GM18907 (cell line): Measurements from ENCODE around the gene MB.
"Not testable (repeated sequence)": the region's sequence is repeated elsewhere in the genome, so short reads cannot be mapped to it uniquely, and the experiment has no call there.

Experiments used
- ATAC-seq: cut with Tn5 transposase; IDR thresholded peaks from one replicate; pipeline ENCODE4 v1.9.1; 2021; ENCODE audit warnings: mild to moderate bottlenecking, moderate library complexity; ENCODE audit not compliant: unreplicated experiment

MB gene

DNA sequence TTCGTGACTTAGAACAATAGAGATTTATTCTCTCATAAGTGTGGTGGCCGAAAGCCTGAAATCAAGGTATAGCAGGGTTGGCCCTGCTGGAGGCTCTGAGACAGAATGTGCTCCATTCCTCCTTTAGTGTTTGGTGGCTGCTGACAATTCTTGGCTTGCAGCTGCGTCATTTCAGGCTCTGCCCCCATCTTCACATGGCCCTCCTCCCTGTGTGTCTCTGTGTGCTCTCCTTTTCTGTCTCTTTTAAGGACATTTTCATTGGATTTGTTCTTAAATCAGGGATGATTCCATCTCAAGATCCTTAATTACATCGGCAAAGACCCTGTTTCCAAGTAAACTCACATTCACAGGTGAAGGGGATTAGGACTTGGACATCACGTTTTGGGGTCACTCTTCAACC lies 20.9 kb upstream of the MB start:
- ATAC-seq: no peak

GRCh38 chr22:35637254-35637653 lies 20.1 kb upstream of the MB start:
- no peak for ATAC-seq

DNA sequence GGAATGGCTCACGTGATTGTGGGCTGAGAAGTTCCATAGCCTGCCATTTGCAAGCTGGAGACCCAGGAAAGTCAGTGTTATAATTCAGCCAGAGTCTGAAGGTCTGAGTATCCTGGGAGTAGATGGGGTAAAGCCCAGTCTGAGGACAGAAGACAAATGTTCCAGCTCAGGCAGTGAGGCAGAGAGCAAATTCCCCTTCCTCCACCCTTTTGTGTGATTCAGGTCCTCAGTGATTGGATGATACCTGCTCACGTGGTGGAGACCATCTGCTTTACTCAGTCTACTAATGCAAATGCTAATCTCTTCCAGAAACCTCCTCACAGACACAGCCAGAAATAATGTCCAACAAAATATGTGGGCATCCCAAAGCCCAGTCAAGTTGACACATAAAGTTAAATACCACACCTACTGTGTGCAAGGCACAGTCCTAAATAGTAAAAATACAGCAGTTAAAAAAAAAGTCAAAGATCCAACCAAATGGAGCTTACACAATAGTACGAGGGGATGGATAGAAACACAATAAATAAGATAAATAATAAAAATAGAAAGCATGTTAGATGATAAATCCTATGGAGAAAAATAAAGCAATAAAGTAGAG lies 17.9 kb upstream of the MB start:
- no peak for ATAC-seq

DNA sequence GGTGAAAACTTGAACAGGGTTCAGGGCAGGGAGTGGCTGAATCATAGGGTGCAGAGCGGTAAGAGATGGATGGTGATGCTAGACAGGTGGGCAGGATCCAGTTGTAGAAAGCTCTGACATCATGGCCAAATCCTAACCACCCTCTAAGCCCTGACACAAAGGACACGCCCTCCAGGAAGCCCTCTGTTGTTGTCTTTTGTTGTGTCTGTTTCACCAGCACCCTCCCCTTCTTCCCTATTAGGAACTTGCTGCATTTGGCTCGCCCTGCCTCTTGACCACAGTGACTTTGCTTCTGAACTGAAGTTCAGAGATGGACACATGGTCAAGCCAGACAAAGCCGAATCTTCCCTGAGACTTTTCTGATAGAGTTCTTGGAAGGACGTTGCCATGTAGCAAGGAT lies 16.9 kb upstream of the MB start:
- ATAC-seq: no peak

DNA sequence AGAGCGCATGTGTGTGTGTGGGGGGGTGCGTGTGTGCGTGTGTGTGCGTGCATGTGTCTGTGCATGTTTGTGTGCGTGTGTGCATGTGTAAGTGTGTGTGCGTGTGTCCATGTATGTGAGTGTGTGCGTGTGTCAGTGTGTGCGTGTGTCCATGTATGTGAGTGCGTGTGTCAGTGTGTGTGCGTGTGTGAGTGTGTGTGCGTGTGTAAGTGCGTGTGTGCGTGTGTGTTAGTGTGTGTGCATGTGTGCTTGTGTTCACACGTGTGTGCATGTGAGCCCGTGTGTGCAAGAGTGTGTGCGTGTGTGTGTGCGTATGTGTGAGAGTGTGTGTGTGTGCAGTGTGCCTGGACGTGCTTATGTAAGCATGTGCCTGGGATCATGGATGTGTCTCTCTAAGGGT lies 16.4 kb upstream of the MB start:
- ATAC-seq: no peak

DNA sequence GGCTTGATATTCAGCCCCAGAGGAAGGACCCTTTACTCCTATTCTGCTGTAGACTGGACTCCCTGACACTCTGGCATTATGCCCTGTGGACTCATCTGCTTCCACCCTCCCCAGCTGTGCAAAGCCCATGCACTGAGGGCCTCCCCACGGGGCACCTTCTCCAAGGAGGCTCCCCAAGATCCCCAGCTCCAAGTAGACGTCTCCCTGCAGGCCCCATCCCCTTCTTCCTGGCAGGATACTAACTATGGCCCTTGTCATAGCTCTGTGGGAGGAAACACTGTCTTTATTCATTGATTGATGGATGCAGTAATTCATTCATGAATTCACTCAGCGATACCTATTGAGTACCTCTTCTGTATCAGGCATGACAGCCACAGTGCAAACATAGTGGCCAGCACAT lies 15.8 kb upstream of the MB start:
- no peak for ATAC-seq

GRCh38 chr22:35631597-35631996 lies 14.5 kb upstream of the MB start:
- ATAC-seq: no peak

DNA sequence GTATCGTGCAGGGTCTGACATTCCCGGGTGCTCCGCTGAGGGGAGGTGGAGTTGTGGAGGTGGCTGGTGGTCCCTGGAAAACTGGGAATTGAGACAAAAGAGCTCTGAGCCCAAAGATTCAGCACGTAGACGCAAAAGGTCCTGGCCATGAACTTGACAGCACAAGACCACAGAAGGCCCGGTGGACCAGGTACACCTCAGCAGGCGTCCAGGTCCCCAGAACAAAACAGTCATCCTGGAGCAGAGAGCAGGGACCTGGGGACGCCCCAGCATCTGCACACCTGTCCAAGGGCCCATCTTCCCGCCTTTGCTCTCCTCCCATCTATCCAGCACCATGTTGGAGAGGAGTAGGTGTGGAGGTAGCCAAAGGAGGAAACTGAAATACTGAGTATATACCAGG lies 13.8 kb upstream of the MB start:
- ATAC-seq: no peak

DNA sequence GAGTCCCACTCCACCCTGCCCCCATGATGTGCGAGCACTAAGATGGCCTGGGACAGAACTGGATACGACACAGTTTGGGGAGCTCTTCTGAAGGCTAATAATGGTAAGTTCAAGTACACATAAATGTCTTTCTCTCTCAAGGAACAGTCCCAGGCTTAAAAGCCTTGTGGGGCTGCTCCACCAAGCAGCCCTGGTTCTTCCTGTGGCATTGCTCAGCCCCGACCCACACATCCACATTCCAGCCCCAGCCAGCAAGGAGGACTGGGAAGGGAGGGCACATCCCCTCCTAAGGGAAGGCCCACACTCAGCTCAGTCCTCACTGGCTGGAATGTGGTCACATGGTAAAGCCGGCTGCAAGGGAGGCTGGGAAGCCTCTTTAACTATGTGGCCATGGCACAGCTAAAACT lies 13.3 kb upstream of the MB start:
- no peak for ATAC-seq

DNA sequence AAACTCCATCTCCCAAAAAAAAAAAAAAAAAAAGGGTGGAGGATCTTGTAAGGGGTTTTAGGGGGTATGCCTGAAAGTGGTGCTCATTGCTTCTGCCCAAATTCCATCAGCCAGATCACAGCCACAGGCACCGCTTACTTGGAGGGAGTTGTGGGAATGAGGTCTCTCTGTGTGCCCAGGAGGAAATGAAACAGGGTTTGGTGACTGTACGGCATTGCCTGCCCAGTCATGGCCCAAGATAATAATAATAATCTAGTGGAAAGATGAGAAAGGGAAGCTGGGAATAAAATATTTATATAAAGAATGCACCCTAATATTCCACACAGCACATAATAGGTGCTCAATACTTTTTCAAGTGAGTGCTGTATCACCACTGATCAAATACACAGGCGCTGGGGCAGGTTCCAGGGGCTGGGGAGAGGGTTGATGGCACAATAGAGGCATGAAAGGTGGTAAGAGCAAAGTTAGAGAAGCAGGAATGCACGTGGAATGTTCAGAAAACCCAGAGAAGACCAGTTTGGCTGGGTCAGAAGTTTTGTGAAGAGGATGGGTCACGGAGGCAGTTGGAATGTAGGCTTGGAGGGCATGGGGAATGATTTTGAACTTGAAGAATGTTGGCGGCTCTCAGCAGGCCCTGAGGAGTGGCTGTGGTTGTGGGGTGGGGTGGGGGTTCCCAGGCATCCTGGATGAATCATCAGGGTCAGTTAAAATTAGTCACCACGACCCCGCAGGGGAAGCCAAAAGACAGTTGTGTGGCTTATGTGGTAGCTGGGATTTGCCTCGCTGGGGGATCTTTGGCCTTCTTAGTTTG lies 12.5 kb upstream of the MB start:
- ATAC-seq: no peak

DNA sequence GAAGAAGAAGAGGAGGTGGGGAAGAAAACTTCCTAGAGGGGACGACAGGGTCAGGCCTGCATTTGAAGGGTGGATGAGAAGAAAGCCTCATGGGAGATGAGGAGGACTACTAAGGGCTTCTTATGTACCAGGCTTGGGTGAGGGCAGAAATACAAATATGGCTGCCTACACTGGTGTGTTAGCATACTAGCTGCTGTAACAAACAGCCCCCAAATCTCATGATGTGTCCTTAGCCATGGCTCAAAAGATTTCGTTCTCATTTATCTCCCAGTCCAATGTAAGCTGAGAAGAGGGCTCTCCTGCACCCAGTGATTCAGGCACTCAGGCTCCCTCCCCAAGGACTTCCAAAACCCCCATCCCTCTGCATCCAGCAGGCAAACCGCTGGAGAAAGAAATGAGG lies 11.6 kb upstream of the MB start:
- ATAC-seq: no peak

DNA sequence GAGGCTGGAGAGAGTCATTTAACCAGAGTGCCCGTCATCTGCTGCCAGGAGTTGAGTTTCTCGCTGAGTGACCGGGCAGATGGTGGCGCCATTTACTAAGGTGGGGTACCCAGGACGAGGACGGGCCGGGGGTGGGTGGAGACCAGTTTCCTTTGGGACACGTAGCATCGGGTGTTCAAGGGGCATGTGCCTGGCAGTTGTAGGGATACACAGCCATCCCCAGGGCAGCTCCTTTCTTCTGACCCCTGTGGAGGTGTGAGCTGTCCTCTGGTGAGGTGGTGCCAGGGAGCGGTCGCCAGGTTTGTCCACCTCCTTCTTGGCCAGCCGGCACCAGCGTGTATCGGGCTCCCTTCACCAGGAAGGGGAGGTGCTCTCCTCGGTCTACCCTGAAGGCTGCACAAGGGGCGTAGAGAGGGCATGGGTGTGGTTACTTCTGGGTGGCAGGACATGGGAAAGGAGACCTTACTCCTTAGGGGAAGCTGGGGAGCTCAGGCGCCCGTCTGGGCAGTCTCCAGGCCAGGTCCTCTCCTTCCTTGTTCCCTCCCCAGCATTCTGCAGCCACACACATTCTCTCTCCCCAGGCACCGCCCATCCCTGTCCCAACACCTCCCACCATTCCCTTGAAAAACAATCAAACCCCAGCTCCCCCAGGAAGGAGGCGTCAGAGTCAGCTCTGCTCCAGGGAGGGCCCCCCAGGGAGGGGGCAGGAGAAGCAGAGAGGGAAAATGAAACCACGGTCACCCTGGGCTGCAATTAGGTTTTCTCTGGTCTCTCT lies 10.3 kb upstream of the MB start:
- no peak for ATAC-seq

GRCh38 chr22:35625763-35626432 lies 8.8 kb upstream of the MB start:
- ATAC-seq: no peak

- ATAC-seq: no peak
Observed at GRCh38 chr22:35624547-35624946, 7.4 kb upstream of the MB start.

DNA sequence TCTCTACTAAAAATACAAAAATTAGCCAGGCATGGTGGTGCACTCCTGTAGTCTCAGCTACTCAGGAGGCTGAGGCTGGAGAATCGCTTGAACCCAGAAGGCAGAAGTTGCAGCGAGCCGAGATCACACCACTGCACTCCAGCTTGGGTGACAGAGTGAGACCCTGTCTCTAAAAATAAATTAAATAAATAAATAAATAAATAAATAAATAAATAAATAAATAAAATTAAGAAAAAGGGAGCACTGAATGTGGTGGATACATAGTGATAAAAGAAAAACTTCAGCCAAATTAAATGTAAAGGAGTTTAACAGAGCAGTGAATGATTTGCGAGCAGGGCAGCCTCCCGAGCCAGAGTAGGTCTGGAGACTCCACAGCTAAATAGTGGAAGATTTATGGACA lies 6.8 kb upstream of the MB start:
- ATAC-seq: not testable (repeated sequence)

- no peak for ATAC-seq
Observed at GRCh38 chr22:35622191-35622913, 5.2 kb upstream of the MB start.

DNA sequence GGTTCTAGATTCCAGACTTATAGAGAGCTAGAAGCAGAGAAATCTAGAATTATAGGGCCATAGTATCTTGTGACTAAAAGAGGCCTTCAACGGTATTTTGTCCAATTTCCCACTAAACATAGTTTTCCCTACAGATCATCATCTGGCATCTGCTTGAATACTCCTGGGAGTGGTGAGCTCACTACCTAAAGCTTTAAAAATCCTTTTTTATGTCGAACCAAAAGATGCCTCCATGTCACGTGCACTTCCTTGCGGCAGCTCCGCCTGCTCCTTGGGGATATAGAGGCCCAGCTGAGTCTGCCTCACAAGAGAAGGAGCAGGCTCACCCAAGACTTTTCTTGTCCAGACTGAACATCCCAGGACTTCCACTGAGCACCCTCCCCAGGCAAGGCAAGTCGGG lies 4.3 kb upstream of the MB start:
- no peak for ATAC-seq

DNA sequence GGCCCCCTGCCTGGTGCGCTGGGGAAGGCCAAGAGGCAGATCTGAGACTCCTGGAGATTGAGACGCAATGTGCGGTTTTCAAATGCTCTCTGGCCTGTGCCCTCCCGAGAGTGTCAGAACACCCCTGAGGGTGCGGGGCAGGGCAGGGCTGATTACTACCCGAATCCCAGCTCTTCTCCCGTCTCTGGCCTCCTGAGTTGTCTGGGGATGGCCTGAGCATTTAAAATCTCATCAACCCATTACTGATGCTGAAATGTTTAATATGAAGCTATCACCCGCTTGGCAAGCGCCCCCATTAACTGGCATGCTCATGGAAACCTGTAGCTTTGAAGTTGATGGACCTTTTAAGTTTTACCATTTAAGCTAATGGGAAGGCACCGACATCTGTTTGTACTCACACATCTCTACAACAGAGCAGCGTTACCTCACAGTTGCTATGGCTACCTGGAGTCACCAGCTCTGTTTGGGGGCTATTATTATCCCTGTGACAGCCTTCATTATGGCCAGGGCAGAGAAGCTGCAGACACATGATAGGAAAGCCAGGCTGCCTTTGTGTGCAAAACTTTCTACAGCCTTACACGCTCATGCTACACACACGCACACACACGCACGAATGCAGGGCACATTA lies 3.6 kb upstream of the MB start:
- no peak for ATAC-seq

GRCh38 chr22:35619336-35620094 lies 2.4 kb upstream of the MB start:
- no peak for ATAC-seq
